ENCODE results near the gene GRID1.

Gene GRID1

GRCh38 chr10:85643171-85643844 is 723.3 kb downstream of the GRID1 start:
- H3K4me3 ChIP-seq (ENCODE audit: low read length): no peak overlapping the region
- no peak overlapping the region for H3K9ac ChIP-seq (ENCODE audit: low read length)
- H3K4me1 ChIP-seq (ENCODE audit: low read length): no peaks in the 10 kb centered on the region
- TF ChIP-seq EZH2phosphoT487 (IDR thresholded peaks at IDR 0.05; ENCODE audit: low read length) (no peak), CTCF (IDR thresholded peaks at IDR 0.05; ENCODE audit: low read length) (no peak), EZH2 (optimal IDR thresholded peaks at IDR 0.05; ENCODE audit: low read depth, low read length) (no peak)
- H3K36me3 ChIP-seq (replicated peaks; ENCODE audit: insufficient read depth, low read length): no peaks in the 10 kb centered on the region
- H3K79me2 ChIP-seq (ENCODE audit: low read length): no peaks in the 10 kb centered on the region
- no peaks in the 10 kb centered on the region for H3K9me2 ChIP-seq (replicated peaks; ENCODE audit: insufficient read depth, low read length)
- no peak overlapping the region for H3K27ac ChIP-seq (ENCODE audit: low read length)
- no peaks in the 10 kb centered on the region for H3K27me3 ChIP-seq (replicated peaks; ENCODE audit: insufficient read depth, low read length)
- H4K20me1 ChIP-seq (ENCODE audit: insufficient read depth, low read length): no peaks in the 10 kb centered on the region
- no peaks in the 10 kb centered on the region for H3F3A ChIP-seq (ENCODE audit: insufficient read depth, low read length)
- no peak overlapping the region for H3K4me2 ChIP-seq (ENCODE audit: low read depth, low read length)
- H2AFZ ChIP-seq (ENCODE audit: low read length): no peak overlapping the region
- H3K9me3 ChIP-seq (replicated peaks; ENCODE audit: insufficient read depth, low read length): no peaks in the 10 kb centered on the region
- no peak for DNase-seq

GRCh38 chr10:85642421-85643170 is 724.0 kb downstream of the GRID1 start:
- Histone ChIP-seq H3K4me2 (ENCODE audit: low read depth, low read length) (no peak overlapping the region), H3K27ac (ENCODE audit: low read length) (no peak overlapping the region), H3K9me2 (replicated peaks; ENCODE audit: insufficient read depth, low read length) (no peaks in the 10 kb centered on the region), H3K9ac (ENCODE audit: low read length) (no peak overlapping the region), H3K4me3 (ENCODE audit: low read length) (no peak overlapping the region), H3K27me3 (replicated peaks; ENCODE audit: insufficient read depth, low read length) (no peaks in the 10 kb centered on the region), H4K20me1 (ENCODE audit: insufficient read depth, low read length) (no peaks in the 10 kb centered on the region), H3K9me3 (replicated peaks; ENCODE audit: insufficient read depth, low read length) (no peaks in the 10 kb centered on the region), H3K4me1 (ENCODE audit: low read length) (no peaks in the 10 kb centered on the region), H2AFZ (ENCODE audit: low read length) (no peak overlapping the region), H3F3A (ENCODE audit: insufficient read depth, low read length) (no peaks in the 10 kb centered on the region), H3K79me2 (ENCODE audit: low read length) (no peaks in the 10 kb centered on the region), H3K36me3 (replicated peaks; ENCODE audit: insufficient read depth, low read length) (no peaks in the 10 kb centered on the region)
- DNase-seq: no peak
- no peak for TF ChIP-seq CTCF (IDR thresholded peaks at IDR 0.05; ENCODE audit: low read length)
- no peak for TF ChIP-seq EZH2phosphoT487 (IDR thresholded peaks at IDR 0.05; ENCODE audit: low read length)
- no peak for TF ChIP-seq EZH2 (optimal IDR thresholded peaks at IDR 0.05; ENCODE audit: low read depth, low read length)

- Histone ChIP-seq H3K79me2 (ENCODE audit: low read length) (no peaks in the 10 kb centered on the region), H3K36me3 (replicated peaks; ENCODE audit: insufficient read depth, low read length) (no peaks in the 10 kb centered on the region), H2AFZ (ENCODE audit: low read length) (no peak overlapping the region), H3K4me1 (ENCODE audit: low read length) (no peaks in the 10 kb centered on the region), H3F3A (ENCODE audit: insufficient read depth, low read length) (no peaks in the 10 kb centered on the region), H3K4me2 (ENCODE audit: low read depth, low read length) (no peak overlapping the region), H3K9ac (ENCODE audit: low read length) (no peak overlapping the region), H3K4me3 (ENCODE audit: low read length) (no peak overlapping the region), H3K27ac (ENCODE audit: low read length) (no peak overlapping the region), H4K20me1 (ENCODE audit: insufficient read depth, low read length) (no peaks in the 10 kb centered on the region), H3K9me2 (replicated peaks; ENCODE audit: insufficient read depth, low read length) (no peaks in the 10 kb centered on the region), H3K27me3 (replicated peaks; ENCODE audit: insufficient read depth, low read length) (no peaks in the 10 kb centered on the region), H3K9me3 (replicated peaks; ENCODE audit: insufficient read depth, low read length) (no peaks in the 10 kb centered on the region)
- TF ChIP-seq EZH2 (optimal IDR thresholded peaks at IDR 0.05; ENCODE audit: low read depth, low read length): no peak
- no peak for TF ChIP-seq CTCF (IDR thresholded peaks at IDR 0.05; ENCODE audit: low read length)
- no peak for TF ChIP-seq EZH2phosphoT487 (IDR thresholded peaks at IDR 0.05; ENCODE audit: low read length)
- DNase-seq: no peak
Observed at GRCh38 chr10:85642082-85642420, 724.5 kb downstream of the GRID1 start.
